Measurements from ENCODE around the gene SLAMF1.

The SLAMF1 gene

DNA sequence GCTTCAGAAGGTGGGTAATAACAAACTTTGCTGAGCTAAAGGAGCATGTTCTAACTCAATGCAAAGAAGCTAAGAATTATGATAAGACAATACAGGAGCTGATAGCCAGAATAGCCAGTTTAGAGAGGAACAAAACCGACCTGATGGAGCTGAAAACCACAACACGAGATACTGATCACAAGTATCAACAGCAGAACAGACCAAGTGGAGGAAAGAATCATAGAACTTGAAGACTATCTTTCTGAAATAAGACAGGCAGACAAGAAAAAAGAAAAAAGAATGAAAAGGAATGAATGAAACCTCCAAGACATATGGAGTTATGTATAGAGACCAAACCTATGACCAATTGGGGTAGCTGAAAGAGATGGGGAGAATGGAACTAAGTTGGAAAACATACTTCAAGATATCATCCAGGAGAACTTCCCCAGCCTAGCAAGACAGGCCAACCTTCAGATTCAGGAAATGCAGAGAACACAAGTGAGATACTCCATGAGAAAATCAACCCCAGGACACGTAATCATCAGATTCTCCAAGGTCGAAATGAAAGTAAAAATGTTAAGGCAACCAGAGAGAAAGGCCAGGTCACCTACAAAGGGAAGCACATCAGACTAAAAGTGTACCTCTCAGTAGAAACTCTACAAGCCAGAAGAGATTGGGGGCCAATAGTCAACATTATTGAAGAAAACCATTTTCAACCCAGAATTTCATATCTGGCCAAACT is 88.0 kb downstream of the SLAMF1 start:
- DNase-seq, result no peak

Measured in NCI-H1694 treated with DMSO at 0.1 percent for 48 hours (cell line).